Testis (tissue), 2 donors: ENCODE measurements around the gene EEIG1.

Source experiments
- POLR2A ChIP-seq: fragments of 450-650 bp; IDR thresholded peaks from one replicate; pipeline ENCODE4 v1.6.1; 2017; ENCODE audit warnings: antibody characterized with exemption, mild to moderate bottlenecking, moderate library complexity
- TF ChIP-seq, protein P1 (sequence below), 3 experiments: fragments of 450-650 bp in 2 of 3; fragments of 200-600 bp in 1 of 3; sonication (generic) in 1 of 3; IDR thresholded peaks; one replicate each; pipeline ENCODE4 v1.5.1; 2016 to 2019; ENCODE audit warnings: antibody characterized with exemption in 3 of 3, mild to moderate bottlenecking in 2 of 3, moderate library complexity in 1 of 3

DNA sequence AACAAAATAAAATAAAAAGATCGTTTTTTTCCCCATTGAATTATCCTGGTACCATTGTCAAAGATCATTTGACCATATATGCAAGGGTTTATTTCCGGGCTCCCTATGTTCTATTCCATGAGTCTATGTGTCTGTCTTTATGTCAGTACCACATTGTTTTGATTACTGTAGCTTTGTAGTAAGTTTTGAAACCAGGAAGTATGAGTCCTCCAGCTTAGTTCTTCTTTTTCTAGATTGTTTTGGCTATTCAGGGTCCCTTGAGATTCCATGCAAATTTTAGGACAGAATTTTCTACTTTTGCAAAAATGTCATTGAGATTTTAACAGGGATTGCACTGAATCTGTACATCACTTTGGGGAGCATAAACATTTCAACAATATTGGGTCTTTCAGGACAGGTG is 18.7 kb upstream of the EEIG1 start:
- no peak for TF ChIP-seq POLR2A
- TF ChIP-seq, protein P1, sequence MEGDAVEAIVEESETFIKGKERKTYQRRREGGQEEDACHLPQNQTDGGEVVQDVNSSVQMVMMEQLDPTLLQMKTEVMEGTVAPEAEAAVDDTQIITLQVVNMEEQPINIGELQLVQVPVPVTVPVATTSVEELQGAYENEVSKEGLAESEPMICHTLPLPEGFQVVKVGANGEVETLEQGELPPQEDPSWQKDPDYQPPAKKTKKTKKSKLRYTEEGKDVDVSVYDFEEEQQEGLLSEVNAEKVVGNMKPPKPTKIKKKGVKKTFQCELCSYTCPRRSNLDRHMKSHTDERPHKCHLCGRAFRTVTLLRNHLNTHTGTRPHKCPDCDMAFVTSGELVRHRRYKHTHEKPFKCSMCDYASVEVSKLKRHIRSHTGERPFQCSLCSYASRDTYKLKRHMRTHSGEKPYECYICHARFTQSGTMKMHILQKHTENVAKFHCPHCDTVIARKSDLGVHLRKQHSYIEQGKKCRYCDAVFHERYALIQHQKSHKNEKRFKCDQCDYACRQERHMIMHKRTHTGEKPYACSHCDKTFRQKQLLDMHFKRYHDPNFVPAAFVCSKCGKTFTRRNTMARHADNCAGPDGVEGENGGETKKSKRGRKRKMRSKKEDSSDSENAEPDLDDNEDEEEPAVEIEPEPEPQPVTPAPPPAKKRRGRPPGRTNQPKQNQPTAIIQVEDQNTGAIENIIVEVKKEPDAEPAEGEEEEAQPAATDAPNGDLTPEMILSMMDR (IDR thresholded peaks at IDR 0.05), result no peak
